GM13977 (cell line): Measurements from ENCODE around the gene ZCCHC24.

Source experiments
- DNase-seq: peaks from one replicate; pipeline ENCODE4 v3.0.0; 2012; ENCODE audit warnings: low spot score
- CTCF ChIP-seq: IDR thresholded peaks from 2 replicates; pipeline ENCODE4 v1.5.1; 2012; ENCODE audit warnings: mild to moderate bottlenecking, control low read depth; ENCODE audit not compliant: insufficient read depth; ENCODE audit errors: extremely low read depth, missing control alignments
- in situ Hi-C: fragments of 300-500 bp; cut with MboI; formaldehyde crosslinking; loops from one replicate; pipeline ENCODE4 v1.12.0; 2022; ENCODE audit warnings: low sequenced_read_pairs, low pct_unique_long_range_greater_than_20kb, mixed read lengths, inconsistent platforms; ENCODE audit not compliant: unreplicated experiment

Gene ZCCHC24

DNA sequence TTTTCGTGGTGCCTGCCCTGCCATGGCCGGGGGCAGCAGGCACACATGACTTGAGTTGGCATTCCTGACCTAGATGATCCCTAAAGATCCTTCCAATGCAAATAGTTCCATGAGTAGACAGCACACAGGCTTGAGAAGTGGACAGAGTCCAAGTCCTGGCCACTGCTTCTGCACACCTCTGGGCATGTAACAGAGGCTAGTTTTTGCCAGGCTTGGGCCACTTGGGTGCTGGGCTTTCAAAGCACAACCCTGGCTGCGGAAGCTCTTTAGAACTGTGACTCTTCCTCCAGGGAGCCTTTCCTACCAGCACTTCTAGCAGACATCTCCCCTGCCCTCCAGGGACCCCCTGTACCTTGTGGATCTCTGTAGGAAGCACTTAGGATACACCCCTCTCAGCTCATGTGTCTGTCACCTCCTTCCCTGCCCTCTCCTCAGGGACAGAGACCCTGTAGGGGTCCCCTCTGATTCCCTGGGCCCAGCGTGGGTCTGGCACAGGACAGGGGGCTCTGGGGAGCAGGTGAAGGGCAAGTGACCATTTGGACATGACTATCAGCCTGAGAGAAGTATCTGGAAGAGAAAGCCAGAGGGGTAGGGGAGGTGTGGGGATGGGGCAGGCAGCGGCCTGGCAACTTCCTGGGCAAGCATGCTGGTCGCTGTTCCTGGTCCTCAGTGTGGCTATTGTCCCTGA, 36.2 kb downstream of the ZCCHC24 start:
- in situ Hi-C loops = no loop called here
- no peak for DNase-seq
- TF ChIP-seq CTCF = no peak

DNA sequence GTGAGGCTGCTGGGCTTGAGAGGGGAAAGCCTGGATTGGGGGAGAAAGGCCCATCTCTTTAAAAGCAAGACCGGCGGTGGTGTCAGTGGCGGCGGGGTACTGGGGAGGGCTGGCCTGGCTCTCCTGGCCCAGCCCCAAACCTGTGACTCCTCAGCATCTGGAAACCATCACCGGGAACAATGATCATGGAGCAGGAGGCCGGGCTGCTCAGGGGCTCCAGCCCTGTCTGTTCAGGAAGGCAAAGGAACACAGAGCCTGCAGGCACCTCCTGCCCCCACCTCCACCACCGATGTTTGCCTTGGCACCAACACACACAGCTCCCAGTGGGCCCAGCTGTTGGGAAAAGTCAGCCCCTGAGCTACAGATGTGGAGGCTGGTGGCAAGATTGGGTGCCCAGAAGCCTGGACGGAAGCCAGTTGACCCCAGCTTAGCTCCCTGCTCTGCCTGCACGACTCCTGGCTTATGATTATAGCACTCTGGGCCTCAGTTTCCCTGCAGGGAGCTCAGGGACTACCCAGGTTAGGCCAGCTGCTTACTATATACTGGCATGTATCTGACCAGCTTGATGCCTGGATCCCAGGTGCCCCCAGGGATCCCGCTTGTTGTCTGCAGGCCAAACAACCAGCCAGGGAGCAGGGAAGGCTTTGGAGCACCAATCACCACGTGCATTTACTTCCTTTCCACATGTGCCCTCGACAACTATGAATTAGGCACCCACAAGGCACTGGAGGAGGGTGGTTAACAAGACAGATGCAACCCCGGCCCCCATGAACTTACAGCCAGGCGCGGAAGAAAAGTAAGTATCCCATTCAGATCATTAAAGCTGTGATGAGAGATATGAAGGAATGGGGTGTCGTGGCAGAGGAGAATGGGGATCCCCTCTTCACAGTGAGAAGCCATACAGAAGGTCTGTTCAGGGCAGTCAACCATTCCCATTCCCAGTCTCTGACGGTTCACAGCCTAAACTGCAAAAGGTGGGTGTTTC, 37.3 kb downstream of the ZCCHC24 start:
- in situ Hi-C loops = no loop called here
- DNase-seq = no peak
- no peak for TF ChIP-seq CTCF

GRCh38 chr10:79407423-79407796, 38.0 kb downstream of the ZCCHC24 start:
- no peak for DNase-seq
- no peak for TF ChIP-seq CTCF
- in situ Hi-C loops = no loop called here

- TF ChIP-seq CTCF = no peak
- in situ Hi-C loops = no loop called here
- no peak for DNase-seq
Measured at GRCh38 chr10:79406683-79407422, 38.6 kb downstream of the ZCCHC24 start.

DNA sequence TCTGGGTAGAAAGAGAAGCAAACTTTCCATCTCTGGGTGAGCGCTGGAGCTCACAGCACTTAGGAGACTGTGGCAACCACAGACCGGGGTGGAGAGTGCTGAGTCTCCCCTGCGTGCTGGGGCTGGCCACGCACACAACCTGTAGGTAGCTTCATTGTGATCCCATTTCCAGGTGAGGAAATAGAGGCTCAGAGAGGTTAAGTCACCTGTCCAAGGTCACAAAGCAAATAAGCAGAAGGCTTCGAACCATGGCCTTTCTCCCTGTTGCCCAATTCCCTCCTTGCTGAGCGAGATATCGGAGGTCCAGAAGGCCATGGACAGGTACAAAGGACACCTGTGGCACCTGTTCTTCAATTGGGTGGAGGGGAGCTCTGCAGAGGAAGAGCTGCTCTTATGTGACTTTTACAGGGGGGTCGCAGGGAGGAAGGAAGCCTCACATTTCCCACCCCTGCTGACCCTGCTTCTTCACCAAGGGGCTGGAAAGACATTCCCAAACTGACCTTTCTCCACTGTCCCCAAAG, 39.4 kb downstream of the ZCCHC24 start:
- DNase-seq = no peak
- TF ChIP-seq CTCF = no peak
- in situ Hi-C loops = no loop called here
